CD14-positive monocyte (primary cell): ENCODE results near the gene CSF1R. TPM values are rescaled to one million over a fixed set of nuclear protein-coding genes. Genes with fewer than 3 reads are reported as not detected.

ENCODE experiments used
- DNase-seq, 3 donors: peaks; one replicate each; pipeline ENCODE4 v3.0.0-alpha.2; 2011 to 2022
- H2AFZ ChIP-seq: 2 replicates; pipeline ENCODE4 v1.6.0; 2012; ENCODE audit warnings: mild to moderate bottlenecking, low read depth, low read length, inconsistent platforms; ENCODE audit not compliant: insufficient read depth, poor library complexity, severe bottlenecking
- H3K27ac ChIP-seq, 2 donors: 1 replicate in 1 of 2; 2 replicates in 1 of 2; pipeline ENCODE4 v1.5.1; 2012 to 2013; ENCODE audit warnings: low read length in 2 of 2, control low read depth in 1 of 2, inconsistent platforms in 1 of 2, low read depth in 1 of 2, mild to moderate bottlenecking in 1 of 2
- H3K27me3 ChIP-seq, 2 donors: one replicate each; pipeline versions ENCODE4 v1.6.0 to v1.6.1; 2011 to 2013; ENCODE audit warnings: low read length in 2 of 2; ENCODE audit not compliant: control insufficient read depth in 2 of 2, insufficient read depth in 2 of 2
- H3K36me3 ChIP-seq, 2 donors: replicated peaks in 1 of 2; 1 replicate in 1 of 2; 2 replicates in 1 of 2; pipeline versions ENCODE4 v1.5.1 to v1.6.1; 2012 to 2013; ENCODE audit warnings: low read length in 2 of 2, control low read depth in 1 of 2, inconsistent platforms in 1 of 2, mild to moderate bottlenecking in 1 of 2; ENCODE audit not compliant: insufficient read depth in 2 of 2, control insufficient read depth in 1 of 2
- H3K4me1 ChIP-seq, 2 donors: 1 replicate in 1 of 2; 2 replicates in 1 of 2; pipeline versions ENCODE4 v1.5.1 to v1.6.1; 2012 to 2013; ENCODE audit warnings: low read length in 2 of 2, control low read depth in 1 of 2, inconsistent platforms in 1 of 2, mild to moderate bottlenecking in 1 of 2, moderate library complexity in 1 of 2; ENCODE audit not compliant: insufficient read depth in 2 of 2, control insufficient read depth in 1 of 2
- H3K4me2 ChIP-seq: replicated peaks from 2 replicates; pipeline ENCODE3; 2012; ENCODE audit warnings: low read length, moderate library complexity, mild to moderate bottlenecking; ENCODE audit not compliant: poor library complexity, severe bottlenecking; ENCODE audit errors: extremely low read depth
- H3K4me3 ChIP-seq, 3 experiments: fragments of 200-600 bp in 1 of 3; sonication (generic) in 1 of 3; replicated peaks in 1 of 3; 1 replicate in 2 of 3; 2 replicates in 1 of 3; pipeline ENCODE4 v1.5.1; 2011 to 2013; ENCODE audit warnings: low read length in 3 of 3, mild to moderate bottlenecking in 3 of 3, control low read depth in 2 of 3, low read depth in 2 of 3, inconsistent platforms in 1 of 3, moderate library complexity in 1 of 3
- H3K79me2 ChIP-seq: 2 replicates; pipeline ENCODE4 v1.6.0; 2012; ENCODE audit warnings: mild to moderate bottlenecking, control low read depth, inconsistent platforms, low read length, moderate library complexity; ENCODE audit not compliant: insufficient read depth
- H3K9ac ChIP-seq: 2 replicates; pipeline ENCODE4 v1.6.0; 2017; ENCODE audit warnings: low read length, mild to moderate bottlenecking; ENCODE audit not compliant: insufficient read depth, poor library complexity, severe bottlenecking
- H3K9me3 ChIP-seq, 2 donors: replicated peaks in 1 of 2; 1 replicate in 1 of 2; 2 replicates in 1 of 2; pipeline versions ENCODE4 v1.5.1 to v1.6.1; 2012 to 2013; ENCODE audit warnings: low read length in 2 of 2, control low read depth in 1 of 2; ENCODE audit not compliant: control insufficient read depth in 1 of 2, insufficient read depth in 1 of 2
- H4K20me1 ChIP-seq: 2 replicates; pipeline ENCODE4 v1.6.0; 2012; ENCODE audit warnings: mild to moderate bottlenecking, low read length, control low read depth, moderate library complexity; ENCODE audit not compliant: insufficient read depth
- H3K27ac Mint-ChIP-seq, 7 donors: one replicate each; pipeline ENCODE4 v1.8.0; 2020; ENCODE audit warnings: mild to moderate bottlenecking in 7 of 7, mixed read lengths in 7 of 7, moderate library complexity in 6 of 7, inconsistent platforms in 2 of 7
- H3K27me3 Mint-ChIP-seq, 3 donors: one replicate each; pipeline ENCODE4 v1.8.0; 2021 to 2022; ENCODE audit warnings: low read depth in 3 of 3, mild to moderate bottlenecking in 3 of 3, mixed read lengths in 3 of 3, moderate library complexity in 3 of 3, inconsistent platforms in 1 of 3
- H3K36me3 Mint-ChIP-seq, 2 donors: one replicate each; pipeline ENCODE4 v1.8.0; 2020; ENCODE audit warnings: mixed read lengths in 2 of 2, inconsistent platforms in 1 of 2, mild to moderate bottlenecking in 1 of 2
- H3K4me1 Mint-ChIP-seq: one replicate; pipeline ENCODE4 v1.8.0; 2020; ENCODE audit warnings: mild to moderate bottlenecking, mixed read lengths
- H3K4me3 Mint-ChIP-seq, 2 donors: one replicate each; pipeline ENCODE4 v1.8.0; 2020; ENCODE audit warnings: mild to moderate bottlenecking in 2 of 2, mixed read lengths in 2 of 2, moderate library complexity in 1 of 2
- H3K9me3 Mint-ChIP-seq, 7 donors: one replicate each; pipeline ENCODE4 v1.8.0; 2020 to 2022; ENCODE audit warnings: mixed read lengths in 7 of 7, mild to moderate bottlenecking in 6 of 7, moderate library complexity in 6 of 7, inconsistent platforms in 2 of 7
- CTCF ChIP-seq: fragments of 200-600 bp; IDR thresholded peaks from one replicate; pipeline ENCODE4 v1.8.0; 2022; ENCODE audit warnings: antibody characterized with exemption, mild to moderate bottlenecking
- WGBS: methylation state at CpG from one replicate; pipeline ENCODE4 v1.1.5; 2013; ENCODE audit warnings: missing lambda C conversion rate; ENCODE audit not compliant: insufficient coverage; 5-methylcytosine and 5-hydroxymethylcytosine counted together
- intact Hi-C, 2 donors: fragments of 100-400 bp; cut with micrococcal nuclease; formaldehyde crosslinking; loops; one replicate each; pipeline versions ENCODE4 v1.15.0 to v1.15.1; 2023
- polyA plus RNA-seq, 3 donors: library from polyadenylated mRNA; depleted of rRNA in 1 of 3; unstranded in 2 of 3; stranded (reverse) in 1 of 3; fragments of 300-500 nt in 2 of 3; fragments of >200 nt in 1 of 3; fragmentation: Illumina TruSeq in 2 of 3; gene quantifications; 1 replicate in 2 of 3; 2 replicates in 1 of 3; pipeline ENCODE4 v1.2.3, GENCODE V29; 2012 to 2021

CSF1R gene
- polyA plus RNA-seq, 3 donors = 180 to 332 (median 242) TPM

GRCh38 chr5:150073677-150074076 lies 12.7 kb downstream of the CSF1R start:
- Histone ChIP-seq H3K27me3 (no peaks in the 10 kb centered on the region), H4K20me1 (peaks cover 99% of the 10 kb centered on the region), H3K9me3 (no peaks in the 10 kb centered on the region), H2AFZ (no peak overlapping the region), H3K4me1 (peaks cover 7 to 9% of the 10 kb centered on the region in 2 donors), H3K36me3 (peaks cover 99% of the 10 kb centered on the region in 2 donors), H3K4me3 (no peak overlapping the region), H3K9ac (no peak overlapping the region), H3K27ac (peak overlapping the region in 1 of 2 donors; percentile 28), H3K79me2 (peaks cover 60% of the 10 kb centered on the region), H3K4me2 (no peak overlapping the region)
- Mint-ChIP-seq H3K9me3 (no peaks in the 10 kb centered on the region), H3K36me3 (peaks cover 0 to 29% of the 10 kb centered on the region in 2 donors), H3K27ac (no peak overlapping the region), H3K4me3 (no peak overlapping the region), H3K4me1 (peaks cover 14% of the 10 kb centered on the region), H3K27me3 (peaks cover 0 to 7% (median 0%) of the 10 kb centered on the region in 3 donors)
- intact Hi-C loops = no loop called here
- DNase-seq = no peak
- WGBS = 100% methylated on average over 1 of the region's 3 CpGs
- TF ChIP-seq CTCF = no peak

- peak overlapping the region in 6 of 7 donors; percentile 18 to 75 (median 58) for H3K27ac Mint-ChIP-seq
- TF ChIP-seq CTCF = no peak
- no peaks in the 10 kb centered on the region for H3K9me3 Mint-ChIP-seq
- DNase-seq = no peak
- Histone ChIP-seq H4K20me1 (peaks cover 99% of the 10 kb centered on the region), H3K79me2 (peaks cover 55% of the 10 kb centered on the region), H3K4me1 (peaks cover 13 to 14% of the 10 kb centered on the region in 2 donors), H3K9ac (no peak overlapping the region), H2AFZ (no peak overlapping the region), H3K4me2 (no peak overlapping the region), H3K36me3 (peaks cover 99% of the 10 kb centered on the region in 2 donors), H3K27me3 (no peaks in the 10 kb centered on the region), H3K27ac (no peak overlapping the region), H3K4me3 (no peak overlapping the region), H3K9me3 (no peaks in the 10 kb centered on the region)
- 100% methylated on average over 4 of the region's 5 CpGs for WGBS
- peaks cover 0 to 32% of the 10 kb centered on the region in 2 donors for H3K36me3 Mint-ChIP-seq
- peaks cover 14% of the 10 kb centered on the region for H3K4me1 Mint-ChIP-seq
- peaks cover 0 to 2% (median 0%) of the 10 kb centered on the region in 3 donors for H3K27me3 Mint-ChIP-seq
- intact Hi-C loops = no loop called here
- H3K4me3 Mint-ChIP-seq = no peak overlapping the region
These were observed 13.2 kb downstream of the CSF1R start for GRCh38 chr5:150073086-150073625.
